HG02840 (cell line): ENCODE results near the gene HGFAC.
"Not testable (repeated sequence)": the region's sequence is repeated elsewhere in the genome, so short reads cannot be mapped to it uniquely, and the experiment has no call there.

ENCODE experiments used
- ATAC-seq: cut with Tn5 transposase; IDR thresholded peaks from one replicate; pipeline ENCODE4 v1.9.1; 2021; ENCODE audit warnings: mild to moderate bottlenecking, moderate library complexity, moderate number of reproducible peaks; ENCODE audit not compliant: unreplicated experiment, low FRiP score

HGFAC gene

DNA sequence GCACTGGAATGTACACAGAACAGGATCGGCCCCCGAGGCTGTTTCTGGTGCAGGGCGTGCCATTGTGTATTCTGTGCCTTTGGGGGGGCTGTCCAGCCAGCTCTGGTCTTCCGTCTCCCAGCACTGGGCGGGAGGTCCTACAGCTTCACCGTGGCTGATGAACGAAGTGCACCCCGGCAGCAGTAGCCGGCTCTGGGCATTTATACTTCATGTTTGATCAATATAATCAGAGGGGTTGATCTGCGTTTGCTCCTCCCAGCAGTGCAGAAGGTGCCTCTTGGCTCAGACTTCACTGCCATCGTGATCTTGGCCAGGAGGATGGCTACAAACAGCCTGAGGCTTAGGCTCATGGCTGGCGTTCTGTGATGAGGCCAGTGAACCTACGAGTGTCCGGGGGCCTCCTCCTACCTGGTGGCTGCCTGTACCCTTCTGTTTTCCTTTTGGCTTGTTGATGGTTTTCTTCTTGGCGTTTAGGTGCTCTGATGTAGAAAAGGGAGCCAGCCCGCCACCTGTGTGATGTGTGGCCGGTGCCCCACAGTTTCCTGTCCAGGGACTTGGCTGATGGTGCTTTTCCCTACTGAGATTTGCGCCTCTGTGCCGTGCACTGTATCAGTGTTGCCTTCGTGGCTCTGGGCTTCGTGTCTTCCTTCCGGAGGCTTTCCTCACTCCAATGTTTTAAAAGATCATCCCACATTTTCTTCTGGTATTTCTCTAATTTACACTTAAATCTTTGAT, 31.2 kb upstream of the HGFAC start:
- ATAC-seq = no peak

DNA sequence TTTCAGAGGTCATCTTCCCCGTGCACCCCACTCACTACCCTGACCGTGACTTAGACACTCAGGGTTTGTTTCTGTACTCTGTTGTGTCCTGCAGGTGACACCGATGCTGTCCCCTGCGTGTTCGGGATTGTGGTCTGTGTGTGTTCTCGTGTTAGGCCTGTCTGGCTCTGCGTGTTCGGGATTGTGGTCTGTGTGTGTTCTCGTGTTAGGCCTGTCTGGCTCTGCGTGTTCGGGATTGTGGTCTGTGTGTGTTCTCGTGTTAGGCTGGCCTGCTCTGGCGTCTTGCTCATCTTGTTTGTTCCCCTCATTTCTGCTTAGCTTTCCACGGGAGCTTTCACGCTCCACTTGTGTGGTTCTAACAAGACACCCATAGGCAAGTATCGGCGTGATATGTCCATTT, 30.6 kb upstream of the HGFAC start:
- ATAC-seq = not testable (repeated sequence)

GRCh38 chr4:3411676-3412075, 30.1 kb upstream of the HGFAC start:
- no peak for ATAC-seq

- ATAC-seq = no peak
Measured at GRCh38 chr4:3412257-3413020, 29.3 kb upstream of the HGFAC start.

DNA sequence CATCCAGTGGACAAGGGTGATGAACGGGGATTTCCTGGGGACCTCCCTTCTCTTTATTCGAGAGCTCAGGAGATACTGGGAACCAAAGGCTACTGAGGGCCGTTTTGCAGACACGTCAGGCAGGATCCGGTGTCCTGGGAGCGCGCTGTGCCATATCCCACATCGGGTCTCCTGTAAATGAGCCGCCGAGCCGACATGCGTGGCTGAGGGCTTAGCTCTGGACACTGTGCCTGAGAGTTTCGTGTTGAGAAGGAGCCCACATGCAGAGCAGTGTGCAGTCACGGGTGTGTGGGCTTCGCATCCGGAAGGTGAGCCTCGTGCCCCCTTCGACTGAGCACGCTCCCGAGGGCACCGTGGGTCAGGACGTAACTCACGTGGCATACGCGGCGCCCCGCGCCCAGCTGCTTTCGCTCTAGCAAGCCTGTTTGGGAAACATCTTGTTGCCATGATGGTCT, 28.5 kb upstream of the HGFAC start:
- no peak for ATAC-seq

GRCh38 chr4:3413675-3414420, 27.9 kb upstream of the HGFAC start:
- ATAC-seq = no peak

DNA sequence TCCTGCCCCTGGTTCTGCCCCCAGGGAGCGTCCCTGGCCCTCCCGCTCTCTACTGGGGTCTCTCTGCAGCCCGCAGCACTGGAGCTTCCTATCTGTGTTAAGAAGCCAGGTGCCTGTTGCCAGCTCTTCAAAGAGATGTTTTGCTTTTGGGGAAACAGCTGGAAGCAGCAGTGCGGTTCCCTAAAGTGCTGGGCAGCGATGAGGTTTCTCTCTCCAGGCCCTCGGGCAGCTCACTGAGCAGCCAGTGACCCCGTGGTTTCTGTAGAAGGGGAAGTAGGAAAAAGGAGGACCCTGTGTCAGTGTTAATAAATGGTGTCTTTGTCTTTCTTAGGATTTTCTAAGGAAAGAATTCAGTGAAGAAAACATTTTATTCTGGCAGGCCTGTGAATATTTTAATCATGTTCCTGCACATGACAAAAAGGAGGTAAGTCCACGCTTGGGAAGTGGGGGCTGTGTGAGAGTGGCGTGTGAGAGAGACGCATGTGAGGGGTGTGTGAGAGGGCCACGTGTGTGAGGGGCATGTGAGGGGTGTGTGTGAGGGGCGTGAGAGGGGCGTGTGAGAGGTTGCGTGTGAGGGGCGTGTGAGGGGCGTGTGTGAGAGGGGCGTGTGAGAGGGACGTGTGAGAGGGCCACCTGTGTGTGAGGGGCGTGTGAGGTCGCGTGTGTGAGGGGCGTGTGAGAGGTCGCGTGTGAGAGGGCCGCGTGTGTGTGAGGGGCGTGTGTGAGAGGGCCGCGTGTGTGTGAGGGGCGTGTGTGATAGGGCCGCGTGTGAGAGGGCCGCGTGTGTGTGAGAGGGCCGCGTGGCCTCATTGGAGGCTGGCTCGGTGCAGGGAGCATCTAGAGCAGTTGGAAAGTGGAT, 27.1 kb upstream of the HGFAC start:
- no peak for ATAC-seq

GRCh38 chr4:3415471-3416141, 26.2 kb upstream of the HGFAC start:
- no peak for ATAC-seq

DNA sequence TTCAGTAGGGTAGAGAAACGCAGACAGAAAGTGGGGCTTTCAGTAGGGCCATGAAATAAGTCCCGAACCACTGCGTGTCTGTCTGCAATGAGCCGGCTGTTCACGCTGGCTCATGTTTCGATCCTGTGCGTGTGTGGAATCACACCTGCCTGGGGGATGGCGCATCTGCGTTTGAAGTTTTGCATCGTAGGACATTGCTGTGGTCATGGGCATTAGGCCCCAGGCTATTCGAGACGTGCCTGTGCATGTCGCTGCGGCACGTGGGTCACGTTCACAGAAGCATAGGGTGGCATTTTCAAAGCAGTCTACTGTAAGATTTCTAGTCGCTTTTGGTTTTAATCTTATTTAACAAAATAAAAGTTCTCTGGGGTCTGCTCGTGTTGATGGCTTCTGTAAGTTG, 25.5 kb upstream of the HGFAC start:
- ATAC-seq = no peak

- no peak for ATAC-seq
Measured at GRCh38 chr4:3416821-3417221, 24.9 kb upstream of the HGFAC start.

DNA sequence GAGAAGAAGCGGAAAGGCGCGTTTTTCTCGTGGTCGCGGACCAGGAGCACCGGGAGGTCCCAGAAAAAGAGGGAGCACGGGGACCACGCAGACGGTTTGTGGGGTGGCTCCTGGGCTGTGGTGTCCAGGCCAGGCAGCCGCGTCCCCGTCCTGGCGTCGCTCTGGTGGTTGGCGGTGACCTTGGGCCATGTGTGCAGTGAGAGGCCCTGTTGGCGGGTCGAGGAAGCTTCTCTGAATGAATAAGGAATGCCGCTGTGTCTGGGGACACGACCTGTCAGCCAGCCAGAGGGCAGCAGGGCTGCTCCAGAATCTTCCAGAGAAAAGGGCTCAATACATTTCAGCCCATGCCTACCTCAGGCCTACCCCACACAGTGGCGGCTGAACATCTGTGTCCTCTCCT, 24.3 kb upstream of the HGFAC start:
- no peak for ATAC-seq

DNA sequence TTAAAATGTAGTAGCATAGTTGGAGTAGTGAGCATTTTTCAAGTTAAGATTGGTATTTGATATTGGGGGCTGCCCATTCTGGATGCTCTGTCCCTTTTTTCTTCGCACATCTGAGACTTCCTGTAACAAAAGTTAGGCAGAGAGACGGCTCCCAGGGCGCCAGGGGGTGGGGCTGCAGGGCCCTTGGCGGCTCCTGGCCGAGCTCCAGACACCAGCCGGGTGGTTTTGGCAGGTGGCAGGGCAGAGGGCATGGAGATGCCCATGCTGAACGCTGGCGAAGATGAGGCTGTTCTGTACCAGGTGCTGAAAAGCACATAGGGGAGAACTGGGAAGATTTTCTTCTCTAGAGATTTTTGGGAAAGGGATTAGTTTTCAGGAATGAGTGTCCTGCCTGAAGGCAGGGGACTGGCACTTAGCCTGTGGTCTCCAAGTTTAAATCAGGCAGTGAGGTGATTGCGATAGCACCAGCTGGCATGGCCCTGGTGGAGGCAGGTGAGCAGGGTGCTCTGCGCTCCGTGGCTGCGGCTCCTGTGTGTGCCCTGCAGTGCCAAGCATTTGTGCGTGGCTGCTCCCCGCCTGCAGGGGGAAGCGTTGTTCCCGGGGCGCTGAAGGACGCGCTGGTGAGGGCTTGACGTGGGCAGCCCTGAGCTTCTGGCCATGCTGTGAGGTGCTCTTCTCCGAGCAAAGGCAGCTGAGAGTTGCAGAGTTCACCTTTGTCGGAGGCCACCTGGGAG, 23.6 kb upstream of the HGFAC start:
- ATAC-seq = no peak

- no peak for ATAC-seq
Measured at GRCh38 chr4:3419836-3420605, 21.7 kb upstream of the HGFAC start.

DNA sequence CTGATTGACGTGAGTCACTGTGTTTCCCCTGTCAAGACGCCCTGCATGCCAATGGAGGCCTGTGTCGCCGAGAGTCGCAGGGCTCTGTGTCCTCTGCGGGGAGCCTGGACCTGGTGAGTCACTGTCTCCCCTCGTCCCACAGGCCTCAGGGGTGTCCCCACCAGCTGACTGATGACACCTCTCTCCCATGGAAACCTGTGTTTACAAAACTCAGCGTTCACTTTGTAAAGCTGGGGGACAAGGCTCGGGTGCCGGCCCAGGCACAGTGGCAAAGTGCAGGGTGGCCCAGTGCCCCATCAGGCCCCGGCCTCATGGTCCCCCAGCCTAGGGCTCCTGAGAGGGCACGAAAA, 21.2 kb upstream of the HGFAC start:
- no peak for ATAC-seq

GRCh38 chr4:3420956-3421355, 20.8 kb upstream of the HGFAC start:
- no peak for ATAC-seq

GRCh38 chr4:3421470-3421869, 20.3 kb upstream of the HGFAC start:
- no peak for ATAC-seq

GRCh38 chr4:3422241-3422801, 19.4 kb upstream of the HGFAC start:
- no peak for ATAC-seq

GRCh38 chr4:3422808-3423297, 18.9 kb upstream of the HGFAC start:
- no peak for ATAC-seq
